Activated gamma-delta T cell treated with Interleukin-2 at 50 U/mL for 16 hours (primary cell): ENCODE results near the gene MZF1.
A peak's percentile ranks its signal among the peaks of the same experiment; 100 is the strongest.

Source experiments
- DNase-seq: peaks from one replicate; pipeline ENCODE4 v3.0.0-alpha.2; 2020

MZF1 gene

GRCh38 chr19:58569943-58570670 is 3.0 kb downstream of the MZF1 start:
- DNase-seq = no peak

- no peak for DNase-seq
These were observed 3.8 kb downstream of the MZF1 start for GRCh38 chr19:58569191-58569942.

- no peak for DNase-seq
These were observed 4.5 kb downstream of the MZF1 start for GRCh38 chr19:58568453-58569130.

GRCh38 chr19:58566989-58567388 is 6.1 kb downstream of the MZF1 start:
- no peak for DNase-seq

GRCh38 chr19:58563823-58564222 is 9.3 kb downstream of the MZF1 start:
- DNase-seq = no peak

GRCh38 chr19:58563034-58563573 is 10.0 kb downstream of the MZF1 start:
- no peak for DNase-seq

- no peak for DNase-seq
These were observed 10.8 kb downstream of the MZF1 start for GRCh38 chr19:58562122-58563033.

GRCh38 chr19:58561373-58562121 is 11.6 kb downstream of the MZF1 start:
- no peak for DNase-seq

GRCh38 chr19:58560921-58561320 is 12.2 kb downstream of the MZF1 start:
- DNase-seq = no peak

GRCh38 chr19:58560007-58560887 is 12.9 kb downstream of the MZF1 start:
- DNase-seq = no peak

- peak; percentile 55 for DNase-seq
These were observed 13.7 kb downstream of the MZF1 start for GRCh38 chr19:58559275-58560006.

- peak; percentile 100 for DNase-seq
These were observed 14.4 kb downstream of the MZF1 start for GRCh38 chr19:58558623-58559274.

GRCh38 chr19:58558066-58558622 is 15.0 kb downstream of the MZF1 start, which contains the start of gene UBE2M:
Gene UBE2M (minus strand): TSS chr19:58558611. CDS start chr19:58558381, 230 bp downstream.
- DNase-seq = peak; percentile 58

GRCh38 chr19:58557221-58558065 is 15.7 kb downstream of the MZF1 start:
- no peak for DNase-seq

GRCh38 chr19:58556622-58557220 is 16.4 kb downstream of the MZF1 start:
- DNase-seq = no peak

- DNase-seq = no peak
These were observed 17.1 kb downstream of the MZF1 start for GRCh38 chr19:58555920-58556621.
